Posterior cingulate gyrus (tissue), 11 donors: Measurements from ENCODE around the gene EIF4E2.

ENCODE experiments used
- DNase-seq, 10 donors: peaks; one replicate each; pipeline versions ENCODE4 v3.0.0 to v3.0.0-alpha.2; 2020 to 2021; ENCODE audit warnings: mixed read lengths in 3 of 10
- intact Hi-C: fragments of 100-400 bp; cut with DNase I; formaldehyde crosslinking; loops from one replicate; pipeline ENCODE4 v1.15.1; 2023

Gene EIF4E2, protein sequence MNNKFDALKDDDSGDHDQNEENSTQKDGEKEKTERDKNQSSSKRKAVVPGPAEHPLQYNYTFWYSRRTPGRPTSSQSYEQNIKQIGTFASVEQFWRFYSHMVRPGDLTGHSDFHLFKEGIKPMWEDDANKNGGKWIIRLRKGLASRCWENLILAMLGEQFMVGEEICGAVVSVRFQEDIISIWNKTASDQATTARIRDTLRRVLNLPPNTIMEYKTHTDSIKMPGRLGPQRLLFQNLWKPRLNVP

GRCh38 chr2:232550354-232551249 lies at the start of gene EIF4E2, which contains the start of gene TIGD1:
Gene EIF4E2, plus strand, starts transcription at chr2:232550689. Its CDS starts 36 bp downstream, at chr2:232550725.
Gene TIGD1, minus strand, starts transcription at chr2:232550557. Its CDS starts 675 bp downstream, at chr2:232549882.
- peak; percentile 91 to 99 (median 94) for DNase-seq
- intact Hi-C loops, result loop anchor here (5.0 kb wide), 1 partner anchor 147 kb away; the partner anchor contains the start of gene GIGYF2

- no peak for DNase-seq
- intact Hi-C loops, result no loop called here
These were observed 49.1 kb upstream of the EIF4E2 start for GRCh38 chr2:232501331-232501771.

DNA sequence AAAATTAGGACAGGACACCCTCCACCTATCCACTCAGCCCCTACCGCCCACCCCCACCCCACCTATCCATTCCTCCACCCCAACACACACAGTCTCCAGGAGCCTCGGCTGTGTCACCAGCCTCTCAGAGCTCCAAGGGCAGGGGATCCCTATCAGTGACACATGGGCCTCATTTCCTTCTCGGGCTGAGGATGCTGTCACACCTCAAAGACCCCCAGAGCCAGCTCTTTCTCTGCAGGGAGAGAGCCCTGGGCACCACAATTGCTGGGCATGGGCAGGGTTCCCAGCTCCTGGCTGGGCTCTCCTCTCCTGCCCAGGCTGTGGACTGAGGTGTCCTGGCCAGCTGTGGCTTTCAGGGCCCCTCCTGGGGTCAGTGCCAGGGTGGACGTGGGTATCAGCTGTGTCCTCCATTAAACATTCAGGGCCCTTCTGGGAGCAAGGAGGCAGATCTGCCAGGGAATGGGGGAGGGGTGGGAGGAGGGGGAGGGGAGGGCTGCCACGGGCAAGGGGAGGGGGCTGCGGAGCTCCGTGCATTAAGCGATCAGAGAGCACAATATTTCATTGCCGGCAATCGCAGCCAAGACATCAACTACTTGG lies 48.6 kb upstream of the EIF4E2 start:
- no peak for DNase-seq
- intact Hi-C loops, result no loop called here

DNA sequence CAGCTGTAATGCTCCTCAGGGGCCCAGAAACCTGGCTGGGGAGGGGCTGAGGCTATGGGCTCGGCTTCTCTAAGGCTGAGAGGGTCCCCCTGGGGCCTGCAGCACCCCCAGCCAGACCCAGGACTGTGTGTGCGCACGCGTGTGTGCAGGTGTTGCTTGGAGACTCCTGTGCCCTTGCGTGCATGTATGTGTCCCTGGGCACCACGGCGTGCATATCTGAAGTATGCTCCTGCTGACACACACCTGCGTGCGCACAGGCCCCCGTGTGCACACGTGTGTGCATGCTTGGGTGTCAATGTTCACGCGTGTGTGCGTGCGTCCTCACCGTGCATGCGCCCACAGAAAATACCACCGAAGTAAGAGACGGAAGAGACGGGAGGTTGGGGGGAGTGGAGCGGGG lies 48.0 kb upstream of the EIF4E2 start:
- DNase-seq, result no peak
- intact Hi-C loops, result no loop called here

DNA sequence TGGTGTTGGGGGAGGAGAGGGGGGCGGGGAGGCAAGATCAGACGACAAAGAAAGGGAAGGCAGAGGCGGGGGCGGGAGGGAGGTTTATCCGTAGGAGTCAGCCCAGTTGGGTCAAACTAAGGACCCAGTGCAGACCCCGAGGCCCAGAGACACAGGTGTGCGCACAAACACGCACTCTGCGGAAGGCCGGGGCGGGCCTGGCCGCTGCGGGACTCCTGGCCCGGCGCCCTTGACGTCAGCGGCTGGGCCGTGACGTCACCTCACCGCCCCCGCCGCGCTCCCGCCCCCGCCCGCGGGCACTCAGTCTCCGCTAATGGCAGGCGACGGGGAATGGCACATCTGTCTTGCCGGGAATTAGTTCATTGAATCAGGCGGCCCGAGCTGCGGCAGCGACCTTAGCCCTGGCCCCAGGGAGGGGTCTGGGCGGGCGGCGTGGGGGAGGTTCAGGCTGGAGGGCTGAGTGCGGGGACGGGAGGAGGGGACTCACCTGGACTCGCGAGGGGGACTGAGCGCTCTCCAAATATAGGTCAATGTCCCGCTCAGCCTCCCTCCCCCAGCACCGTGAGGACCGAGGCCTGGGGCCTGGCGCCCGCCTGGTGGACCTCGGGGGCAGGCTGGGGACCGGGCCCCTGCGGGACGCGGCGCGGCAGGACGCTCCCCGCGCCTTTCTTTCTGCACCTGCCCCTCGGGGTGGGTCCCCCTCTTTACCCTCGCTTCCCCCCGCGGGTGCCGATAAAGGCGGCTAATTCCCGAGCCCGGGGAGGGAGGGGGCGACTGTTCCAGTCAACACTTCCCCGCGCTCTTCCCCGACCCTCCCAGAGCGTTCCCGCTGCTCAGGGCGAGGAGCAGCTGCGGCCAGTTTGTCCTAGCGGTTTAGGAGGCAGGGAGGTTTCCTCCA lies 47.3 kb upstream of the EIF4E2 start:
- DNase-seq, result peak in 7 of 10 donors; percentile 20 to 91 (median 47)
- intact Hi-C loops, result no loop called here

- intact Hi-C loops, result no loop called here
- DNase-seq, result no peak
These were observed 46.6 kb upstream of the EIF4E2 start for GRCh38 chr2:232503809-232504323.

DNA sequence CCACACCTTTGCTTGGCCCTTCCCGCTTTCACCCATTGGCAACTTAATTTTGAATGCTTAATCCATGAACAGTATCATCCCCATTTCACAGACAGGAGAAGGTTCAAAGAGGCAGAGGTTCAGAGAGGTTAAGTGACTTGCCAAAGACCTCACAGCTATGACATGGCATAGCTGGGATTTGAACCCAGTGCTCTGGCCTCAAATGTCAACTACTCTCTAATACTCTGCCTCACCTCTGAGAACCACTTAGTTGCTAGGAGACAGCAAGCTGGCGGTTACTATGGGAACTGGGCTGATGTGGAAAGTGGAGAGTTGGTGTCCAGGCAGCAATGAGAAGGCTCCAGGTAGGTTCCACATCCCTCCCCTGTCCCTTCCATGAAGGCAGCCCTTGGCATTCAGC lies 46.1 kb upstream of the EIF4E2 start:
- intact Hi-C loops, result no loop called here
- DNase-seq, result no peak

DNA sequence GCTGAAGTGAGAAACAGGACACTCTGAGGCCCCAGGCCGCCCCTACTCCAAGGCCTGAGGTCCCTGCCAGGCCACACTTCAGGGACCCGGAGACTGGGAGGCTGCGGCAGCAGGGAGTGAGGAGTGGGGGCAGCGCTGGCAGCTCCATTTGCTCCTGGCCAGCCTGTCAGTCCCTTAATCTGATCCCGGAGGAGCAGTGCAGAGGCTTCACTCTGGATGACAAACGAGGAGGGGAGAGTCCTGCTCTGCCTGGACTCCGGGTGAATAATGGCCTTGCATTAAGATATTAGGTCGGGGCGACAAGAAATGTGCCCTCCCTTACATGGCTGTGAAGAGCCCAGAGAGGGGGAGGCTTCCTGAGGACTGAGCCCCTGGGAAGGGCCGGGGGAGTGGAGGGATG lies 44.6 kb upstream of the EIF4E2 start:
- intact Hi-C loops, result no loop called here

GRCh38 chr2:232506709-232507108 lies 43.8 kb upstream of the EIF4E2 start:
- intact Hi-C loops, result no loop called here
- no peak for DNase-seq

More for the DNA sequence above, 44.6 kb upstream of the EIF4E2 start:
- DNase-seq, result no peak

- no peak for DNase-seq
- intact Hi-C loops, result no loop called here
These were observed 42.2 kb upstream of the EIF4E2 start for GRCh38 chr2:232508251-232508650.

- intact Hi-C loops, result no loop called here
- peak in 1 of 10 donors; percentile 30 for DNase-seq
These were observed 39.1 kb upstream of the EIF4E2 start for GRCh38 chr2:232511336-232511890.

- DNase-seq, result no peak
- intact Hi-C loops, result no loop called here
These were observed 37.9 kb upstream of the EIF4E2 start for GRCh38 chr2:232512602-232513001.

DNA sequence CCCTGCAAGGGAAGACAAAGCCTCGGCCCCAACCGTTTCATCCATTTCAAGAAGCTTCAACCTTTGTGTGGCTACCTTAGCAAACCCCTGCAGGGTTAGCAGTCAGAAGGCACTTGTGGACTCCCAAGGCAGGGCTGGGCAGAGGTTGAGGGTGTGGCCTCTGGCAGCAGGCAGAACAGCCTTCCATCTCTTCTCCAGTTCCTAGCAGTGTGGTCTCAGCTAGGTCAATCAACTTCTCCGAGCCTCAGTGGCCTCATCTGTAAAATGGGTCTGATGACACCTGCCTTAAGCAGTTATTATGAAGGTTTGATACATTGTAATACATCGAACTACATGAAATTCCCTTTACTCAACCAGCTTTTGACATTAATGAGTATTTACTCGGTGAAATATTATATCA lies 37.1 kb upstream of the EIF4E2 start:
- DNase-seq, result no peak
- intact Hi-C loops, result no loop called here

DNA sequence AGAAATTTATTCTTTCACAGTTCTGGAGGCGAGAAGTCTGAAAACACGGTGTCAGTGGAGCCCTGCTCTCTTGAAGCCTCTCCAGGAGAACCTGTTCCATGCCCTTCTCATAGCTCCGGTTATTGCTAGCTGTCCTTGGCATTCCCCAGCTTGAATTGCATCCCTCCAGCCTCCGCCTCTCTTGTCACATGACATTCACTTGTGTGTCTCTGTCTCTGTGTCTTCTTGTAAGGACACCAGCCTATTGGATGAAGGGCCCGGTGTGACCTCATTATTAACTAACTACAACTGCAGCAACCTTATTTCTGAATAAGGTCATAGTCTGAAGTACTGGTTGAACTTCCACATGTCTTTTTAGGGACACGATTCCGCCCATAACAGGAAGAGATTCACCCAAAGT lies 34.9 kb upstream of the EIF4E2 start:
- intact Hi-C loops, result no loop called here
- DNase-seq, result no peak

DNA sequence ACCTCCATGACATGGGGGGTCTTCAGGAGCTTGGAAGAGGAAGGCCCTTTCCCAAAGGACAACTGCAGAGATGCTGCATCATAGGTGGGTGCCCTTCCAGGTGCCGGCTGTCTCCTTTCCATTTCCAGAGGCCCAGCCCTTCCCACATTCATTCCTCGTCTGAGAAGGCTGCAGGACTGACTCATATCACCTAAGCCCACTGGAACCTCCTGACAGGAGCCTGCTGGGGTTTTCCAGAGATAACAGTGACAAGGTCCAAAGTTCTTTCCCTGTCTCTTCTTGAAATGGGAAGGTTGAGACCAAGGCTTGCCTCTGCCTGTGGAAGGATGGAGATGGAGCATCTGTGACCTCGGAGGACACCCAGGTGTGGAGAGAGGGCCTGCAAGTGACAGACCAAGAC lies 33.9 kb upstream of the EIF4E2 start:
- intact Hi-C loops, result no loop called here
- DNase-seq, result no peak

DNA sequence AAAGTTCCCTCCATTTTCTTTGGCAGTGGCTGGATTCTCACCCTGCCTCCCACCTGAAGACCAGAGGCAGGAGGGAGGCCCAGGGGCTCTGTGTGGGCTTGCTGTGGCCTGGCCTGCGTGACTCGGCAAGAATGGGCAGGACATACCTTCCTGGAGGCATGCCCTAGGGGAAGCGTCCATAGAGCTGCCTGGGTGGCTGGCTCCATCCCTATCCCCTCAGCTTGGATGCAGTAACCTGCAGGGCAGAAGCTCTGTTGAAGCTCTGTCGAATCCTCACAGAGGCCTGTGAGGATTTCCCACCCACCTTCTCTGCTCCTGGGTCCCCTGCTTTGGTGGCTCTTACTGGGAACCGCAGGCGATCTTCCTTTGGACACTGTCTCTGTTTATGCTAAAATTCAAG lies 31.6 kb upstream of the EIF4E2 start:
- intact Hi-C loops, result no loop called here
- DNase-seq, result no peak

- no peak for DNase-seq
- intact Hi-C loops, result loop anchor here (5.0 kb wide), 1 partner anchor 613 kb away; no protein-coding TSS in a partner anchor
These were observed 30.7 kb upstream of the EIF4E2 start, which contains the start of gene PRSS56 for GRCh38 chr2:232519581-232520438. Gene PRSS56, plus strand, starts transcription at chr2:232520388. Its CDS starts 211 bp downstream, at chr2:232520599.

DNA sequence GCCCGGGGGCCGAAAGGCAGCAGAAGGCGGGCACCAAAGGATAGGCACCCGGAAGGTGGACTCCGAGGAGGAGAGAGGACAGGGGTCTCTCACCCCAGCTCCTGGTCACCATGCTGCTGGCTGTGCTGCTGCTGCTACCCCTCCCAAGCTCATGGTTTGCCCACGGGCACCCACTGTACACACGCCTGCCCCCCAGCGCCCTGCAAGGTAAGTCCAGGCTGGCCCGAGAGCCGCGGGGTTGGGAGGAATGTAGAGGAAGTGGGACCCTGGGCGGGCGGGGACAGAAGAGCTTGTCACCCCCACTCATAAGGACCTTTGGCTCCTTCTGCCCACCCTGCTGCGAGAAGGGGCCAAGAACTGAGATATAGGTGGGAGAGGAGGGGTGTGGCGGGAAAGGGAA lies 30.0 kb upstream of the EIF4E2 start:
- intact Hi-C loops, result loop anchor here (5.0 kb wide), 1 partner anchor 613 kb away; no protein-coding TSS in a partner anchor
- DNase-seq, result no peak
